Nephron progenitor cell (in vitro differentiated cells): ENCODE results near the gene URAD.

ENCODE experiments used
- DNase-seq: peaks from one replicate; pipeline ENCODE4 v3.0.0; 2021
- H3K27ac Mint-ChIP-seq: 2 replicates; pipeline ENCODE4 v1.8.0; 2021; ENCODE audit warnings: mild to moderate bottlenecking, moderate library complexity, mixed read lengths
- H3K27me3 Mint-ChIP-seq: 2 replicates; pipeline ENCODE4 v1.8.0; 2021; ENCODE audit warnings: mild to moderate bottlenecking, low read depth, mixed read lengths; ENCODE audit not compliant: poor library complexity
- H3K36me3 Mint-ChIP-seq: 2 replicates; pipeline ENCODE4 v1.8.0; 2021; ENCODE audit warnings: low read depth, mixed read lengths
- H3K4me1 Mint-ChIP-seq: 2 replicates; pipeline ENCODE4 v1.8.0; 2021; ENCODE audit warnings: mixed read lengths
- H3K4me3 Mint-ChIP-seq: 2 replicates; pipeline ENCODE4 v1.8.0; 2021; ENCODE audit warnings: mild to moderate bottlenecking, moderate library complexity, mixed read lengths
- H3K9me3 Mint-ChIP-seq: 2 replicates; pipeline ENCODE4 v1.8.0; 2021; ENCODE audit warnings: mild to moderate bottlenecking, moderate library complexity, mixed read lengths
- CTCF ChIP-seq: fragments of 200-600 bp; sonication (generic); IDR thresholded peaks from 2 replicates; pipeline ENCODE4 v1.5.0; 2021; ENCODE audit warnings: antibody characterized with exemption

Gene URAD

GRCh38 chr13:27991881-27992280, 3.4 kb upstream of the URAD start:
- DNase-seq, result no peak
- TF ChIP-seq CTCF, result no peak
- Mint-ChIP-seq H3K27me3 (peaks cover 22% of the 10 kb centered on the region), H3K9me3 (no peaks in the 10 kb centered on the region), H3K36me3 (no peaks in the 10 kb centered on the region), H3K27ac (no peak overlapping the region), H3K4me3 (no peak overlapping the region), H3K4me1 (peaks cover 17% of the 10 kb centered on the region)

GRCh38 chr13:27985600-27985999, 2.9 kb downstream of the URAD start:
- no peak for TF ChIP-seq CTCF
- Mint-ChIP-seq H3K36me3 (no peaks in the 10 kb centered on the region), H3K4me3 (no peak overlapping the region), H3K9me3 (no peaks in the 10 kb centered on the region), H3K4me1 (peaks cover 21% of the 10 kb centered on the region), H3K27ac (no peak overlapping the region), H3K27me3 (peaks cover 40% of the 10 kb centered on the region)
- no peak for DNase-seq

- DNase-seq, result no peak
- Mint-ChIP-seq H3K36me3 (no peaks in the 10 kb centered on the region), H3K4me3 (no peak overlapping the region), H3K9me3 (no peaks in the 10 kb centered on the region), H3K4me1 (peaks cover 45% of the 10 kb centered on the region), H3K27me3 (peaks cover 52% of the 10 kb centered on the region), H3K27ac (no peak overlapping the region)
- TF ChIP-seq CTCF, result no peak
Observed at GRCh38 chr13:27982361-27982760, 6.1 kb downstream of the URAD start.

GRCh38 chr13:27981006-27981708, 7.3 kb downstream of the URAD start:
- Mint-ChIP-seq H3K36me3 (no peaks in the 10 kb centered on the region), H3K27me3 (peaks cover 51% of the 10 kb centered on the region), H3K4me3 (peak overlapping the region; percentile 79), H3K4me1 (peaks cover 44% of the 10 kb centered on the region), H3K27ac (no peak overlapping the region), H3K9me3 (no peaks in the 10 kb centered on the region)
- no peak for TF ChIP-seq CTCF
- DNase-seq, result no peak

GRCh38 chr13:27980280-27980998, 8.1 kb downstream of the URAD start:
- Mint-ChIP-seq H3K4me1 (peaks cover 50% of the 10 kb centered on the region), H3K36me3 (no peaks in the 10 kb centered on the region), H3K27ac (no peak overlapping the region), H3K4me3 (peak overlapping the region; percentile 87), H3K27me3 (peaks cover 54% of the 10 kb centered on the region), H3K9me3 (no peaks in the 10 kb centered on the region)
- no peak for TF ChIP-seq CTCF
- no peak for DNase-seq
